IPS DF 19.7 (cell line): ENCODE results near the gene TYRO3.
"Not testable (repeated sequence)": the region's sequence is repeated elsewhere in the genome, so short reads cannot be mapped to it uniquely, and the experiment has no call there.

ENCODE experiments used
- DNase-seq: peaks from one replicate; pipeline ENCODE4 v3.0.0-alpha.2; 2013; ENCODE audit warnings: low read depth, low spot score

The TYRO3 gene

GRCh38 chr15:41554343-41554742 lies 4.7 kb upstream of the TYRO3 start:
- no peak for DNase-seq

GRCh38 chr15:41554915-41555314 lies 4.1 kb upstream of the TYRO3 start:
- DNase-seq: no peak

- DNase-seq: no peak
Observed at GRCh38 chr15:41556677-41557076, 2.3 kb upstream of the TYRO3 start.

GRCh38 chr15:41557673-41558399 lies 1.2 kb upstream of the TYRO3 start:
- DNase-seq: no peak

- DNase-seq: no peak
Observed at GRCh38 chr15:41559239-41559782, 299 bp downstream of the TYRO3 start.

- no peak for DNase-seq
Observed at GRCh38 chr15:41560572-41560874, 1.5 kb downstream of the TYRO3 start.

- DNase-seq: no peak
Observed at GRCh38 chr15:41561104-41561776, 2.2 kb downstream of the TYRO3 start.

- no peak for DNase-seq
Observed at GRCh38 chr15:41561777-41562145, 2.7 kb downstream of the TYRO3 start.

- no peak for DNase-seq
Observed at GRCh38 chr15:41562244-41562643, 3.2 kb downstream of the TYRO3 start.

- no peak for DNase-seq
Observed at GRCh38 chr15:41562784-41563198, 3.8 kb downstream of the TYRO3 start.

- DNase-seq: no peak
Observed at GRCh38 chr15:41564286-41564959, 5.4 kb downstream of the TYRO3 start.

GRCh38 chr15:41564960-41565502 lies 6.0 kb downstream of the TYRO3 start:
- no peak for DNase-seq

GRCh38 chr15:41565702-41566101 lies 6.7 kb downstream of the TYRO3 start:
- DNase-seq: no peak

- DNase-seq: no peak
Observed at GRCh38 chr15:41566121-41566885, 7.3 kb downstream of the TYRO3 start.

- DNase-seq: no peak
Observed at GRCh38 chr15:41567261-41567660, 8.2 kb downstream of the TYRO3 start.

- no peak for DNase-seq
Observed at GRCh38 chr15:41567862-41568261, 8.8 kb downstream of the TYRO3 start.

- DNase-seq: peak; percentile 95
Observed at GRCh38 chr15:41568350-41569017, 9.5 kb downstream of the TYRO3 start.

GRCh38 chr15:41569232-41569631 lies 10.2 kb downstream of the TYRO3 start:
- not testable (repeated sequence) for DNase-seq

GRCh38 chr15:41570764-41571163 lies 11.8 kb downstream of the TYRO3 start:
- DNase-seq: no peak

GRCh38 chr15:41571948-41572347 lies 12.9 kb downstream of the TYRO3 start:
- DNase-seq: no peak

- no peak for DNase-seq
Observed at GRCh38 chr15:41572866-41573265, 13.9 kb downstream of the TYRO3 start.
